Central memory CD8-positive, alpha-beta T cell (primary cell): ENCODE results near the gene HMGB2.
A peak's percentile ranks its signal among the peaks of the same experiment; 100 is the strongest.

Experiments
- ATAC-seq: fragments of 150-1000 bp; cut with Tn5 transposase; replicated peaks from 2 replicates; pipeline ENCODE4 v1.10.0; 2022; ENCODE audit warnings: mild to moderate bottlenecking, moderate FRiP score, moderate number of reproducible peaks; ENCODE audit not compliant: poor library complexity, severe bottlenecking; ENCODE audit errors: extremely low read depth
- DNase-seq, 2 donors: peaks; one replicate each; pipeline ENCODE4 v3.0.0; 2021; ENCODE audit warnings: low spot score in 2 of 2
- H3K27ac Mint-ChIP-seq: one replicate; pipeline ENCODE4 v1.8.0; 2022; ENCODE audit warnings: low read depth, mild to moderate bottlenecking, moderate library complexity, mixed read lengths
- H3K27me3 Mint-ChIP-seq: one replicate; pipeline ENCODE4 v1.8.0; 2022; ENCODE audit warnings: mixed read lengths
- H3K36me3 Mint-ChIP-seq: one replicate; pipeline ENCODE4 v1.8.0; 2022; ENCODE audit warnings: mild to moderate bottlenecking, moderate library complexity, mixed read lengths; ENCODE audit not compliant: insufficient read depth
- H3K4me1 Mint-ChIP-seq: one replicate; pipeline ENCODE4 v1.8.0; 2022; ENCODE audit warnings: mixed read lengths
- H3K4me3 Mint-ChIP-seq: one replicate; pipeline ENCODE4 v1.8.0; 2022; ENCODE audit warnings: mild to moderate bottlenecking, moderate library complexity, mixed read lengths
- H3K9me3 Mint-ChIP-seq: one replicate; pipeline ENCODE4 v1.8.0; 2022; ENCODE audit warnings: mixed read lengths

The HMGB2 gene

GRCh38 chr4:173330590-173330989 is 3.6 kb downstream of the HMGB2 start:
- Mint-ChIP-seq H3K36me3 (peaks cover 39% of the 10 kb centered on the region), H3K4me3 (no peak overlapping the region), H3K4me1 (peaks cover 25% of the 10 kb centered on the region), H3K27ac (no peak overlapping the region), H3K9me3 (no peaks in the 10 kb centered on the region), H3K27me3 (no peaks in the 10 kb centered on the region)
- ATAC-seq: no peak
- DNase-seq: no peak

GRCh38 chr4:173328236-173328901 is 5.8 kb downstream of the HMGB2 start:
- no peak overlapping the region for H3K4me3 Mint-ChIP-seq
- no peak for ATAC-seq
- H3K4me1 Mint-ChIP-seq: peaks cover 21% of the 10 kb centered on the region

GRCh38 chr4:173325007-173325736 is 9.0 kb downstream of the HMGB2 start:
- DNase-seq (no peak), ATAC-seq (no peak)
- Mint-ChIP-seq H3K4me3 (no peak overlapping the region), H3K27me3 (no peaks in the 10 kb centered on the region), H3K9me3 (no peaks in the 10 kb centered on the region), H3K27ac (peak overlapping the region; percentile 4), H3K36me3 (peaks cover 16% of the 10 kb centered on the region), H3K4me1 (no peaks in the 10 kb centered on the region)

More at GRCh38 chr4:173328236-173328901, 5.8 kb downstream of the HMGB2 start:
- H3K9me3 Mint-ChIP-seq: no peaks in the 10 kb centered on the region
- H3K36me3 Mint-ChIP-seq: peaks cover 31% of the 10 kb centered on the region
- H3K27ac Mint-ChIP-seq: no peak overlapping the region
- DNase-seq: no peak
- H3K27me3 Mint-ChIP-seq: no peaks in the 10 kb centered on the region

GRCh38 chr4:173319696-173320095 is 14.5 kb downstream of the HMGB2 start:
- DNase-seq: no peak
- peaks cover 6% of the 10 kb centered on the region for H3K36me3 Mint-ChIP-seq
- H3K27me3 Mint-ChIP-seq: no peaks in the 10 kb centered on the region
- no peaks in the 10 kb centered on the region for H3K4me1 Mint-ChIP-seq
- H3K4me3 Mint-ChIP-seq: no peak overlapping the region
- no peak overlapping the region for H3K27ac Mint-ChIP-seq
- no peak for ATAC-seq
- no peaks in the 10 kb centered on the region for H3K9me3 Mint-ChIP-seq

- Mint-ChIP-seq H3K27ac (no peak overlapping the region), H3K36me3 (peaks cover 6% of the 10 kb centered on the region), H3K4me1 (no peaks in the 10 kb centered on the region), H3K4me3 (no peak overlapping the region), H3K27me3 (no peaks in the 10 kb centered on the region), H3K9me3 (no peaks in the 10 kb centered on the region)
- DNase-seq: no peak
- ATAC-seq: no peak
Observed at GRCh38 chr4:173318648-173319211, 15.4 kb downstream of the HMGB2 start.

GRCh38 chr4:173318240-173318639 is 15.9 kb downstream of the HMGB2 start:
- no peaks in the 10 kb centered on the region for H3K9me3 Mint-ChIP-seq
- H3K27ac Mint-ChIP-seq: no peak overlapping the region
- no peaks in the 10 kb centered on the region for H3K4me1 Mint-ChIP-seq
- ATAC-seq (no peak), DNase-seq (no peak)
- no peak overlapping the region for H3K4me3 Mint-ChIP-seq
- peaks cover 6% of the 10 kb centered on the region for H3K36me3 Mint-ChIP-seq
- no peaks in the 10 kb centered on the region for H3K27me3 Mint-ChIP-seq

- DNase-seq: no peak
- Mint-ChIP-seq H3K27ac (no peak overlapping the region), H3K9me3 (no peaks in the 10 kb centered on the region), H3K27me3 (no peaks in the 10 kb centered on the region), H3K36me3 (peaks cover 7% of the 10 kb centered on the region), H3K4me1 (no peaks in the 10 kb centered on the region), H3K4me3 (no peak overlapping the region)
- ATAC-seq: no peak
Observed at GRCh38 chr4:173317004-173317403, 17.2 kb downstream of the HMGB2 start.

- no peaks in the 10 kb centered on the region for H3K4me1 Mint-ChIP-seq
- no peak overlapping the region for H3K27ac Mint-ChIP-seq
- H3K36me3 Mint-ChIP-seq: peaks cover 5% of the 10 kb centered on the region
- no peak overlapping the region for H3K4me3 Mint-ChIP-seq
- ATAC-seq (no peak), DNase-seq (no peak)
- H3K9me3 Mint-ChIP-seq: no peaks in the 10 kb centered on the region
- no peaks in the 10 kb centered on the region for H3K27me3 Mint-ChIP-seq
Observed at GRCh38 chr4:173316060-173316459, 18.1 kb downstream of the HMGB2 start.

- H3K27ac Mint-ChIP-seq: no peak overlapping the region
- ATAC-seq (no peak), DNase-seq (no peak)
- no peaks in the 10 kb centered on the region for H3K9me3 Mint-ChIP-seq
- H3K4me1 Mint-ChIP-seq: no peaks in the 10 kb centered on the region
- no peaks in the 10 kb centered on the region for H3K27me3 Mint-ChIP-seq
- H3K4me3 Mint-ChIP-seq: no peak overlapping the region
- peaks cover 8% of the 10 kb centered on the region for H3K36me3 Mint-ChIP-seq
Observed at GRCh38 chr4:173314715-173315114, 19.4 kb downstream of the HMGB2 start.

- Mint-ChIP-seq H3K36me3 (peaks cover 7% of the 10 kb centered on the region), H3K4me3 (no peak overlapping the region), H3K27me3 (no peaks in the 10 kb centered on the region), H3K9me3 (no peaks in the 10 kb centered on the region), H3K4me1 (no peaks in the 10 kb centered on the region), H3K27ac (no peak overlapping the region)
- DNase-seq (no peak), ATAC-seq (no peak)
Observed at GRCh38 chr4:173311368-173311767, 22.8 kb downstream of the HMGB2 start.

GRCh38 chr4:173307778-173308177 is 26.4 kb downstream of the HMGB2 start:
- Mint-ChIP-seq H3K27me3 (no peaks in the 10 kb centered on the region), H3K4me3 (no peak overlapping the region), H3K27ac (no peak overlapping the region), H3K9me3 (no peaks in the 10 kb centered on the region), H3K36me3 (peaks cover 9% of the 10 kb centered on the region), H3K4me1 (no peaks in the 10 kb centered on the region)
- ATAC-seq (no peak), DNase-seq (no peak)

- no peaks in the 10 kb centered on the region for H3K4me1 Mint-ChIP-seq
- H3K9me3 Mint-ChIP-seq: no peaks in the 10 kb centered on the region
- ATAC-seq (no peak), DNase-seq (no peak)
- H3K27me3 Mint-ChIP-seq: no peaks in the 10 kb centered on the region
- H3K4me3 Mint-ChIP-seq: no peak overlapping the region
- peak overlapping the region; percentile 36 for H3K27ac Mint-ChIP-seq
- H3K36me3 Mint-ChIP-seq: peaks cover 4% of the 10 kb centered on the region
Observed at GRCh38 chr4:173301518-173302201, 32.5 kb downstream of the HMGB2 start.
